ENCODE data around the gene METTL25B.

GRCh38 chr1:156766298-156767100 is 38.2 kb downstream of the METTL25B start:
- no peak for TF ChIP-seq CTCF (conservative IDR thresholded peaks at IDR 0.05; ENCODE audit: low read length)
- TF ChIP-seq EZH2phosphoT487 (IDR thresholded peaks at IDR 0.05; ENCODE audit: borderline replicate concordance): no peak
